H1 (cell line): Measurements from ENCODE around the gene TOP3A. TPM values are rescaled to one million over a fixed set of nuclear protein-coding genes. Genes with fewer than 3 reads are reported as not detected.

ENCODE experiments used
- CHD1 ChIP-seq: IDR thresholded peaks from 2 replicates; pipeline ENCODE4 v1.6.1; 2012; ENCODE audit warnings: low read depth, low read length, improper control_type of control experiment
- CREB1 ChIP-seq: IDR thresholded peaks from 2 replicates; pipeline ENCODE4 v1.6.1; 2012; ENCODE audit warnings: inconsistent platforms
- GABPA ChIP-seq: IDR thresholded peaks from 2 replicates; pipeline ENCODE4 v1.6.1; 2011; ENCODE audit warnings: mild to moderate bottlenecking, low read length, moderate library complexity, borderline replicate concordance; ENCODE audit not compliant: insufficient read depth
- JUN ChIP-seq: IDR thresholded peaks from 2 replicates; pipeline ENCODE4 v1.6.1; 2011; ENCODE audit warnings: low read depth, mild to moderate bottlenecking, improper control_type of control experiment, low read length
- PHF8 ChIP-seq: fragments of 200-600 bp; sonication (generic); conservative IDR thresholded peaks from 2 replicates; pipeline ENCODE4 v1.7.1; 2012; ENCODE audit warnings: low read depth, mild to moderate bottlenecking, inconsistent platforms, low read length, moderate library complexity
- RAD21 ChIP-seq, 2 experiments: IDR thresholded peaks in 1 of 2; conservative IDR thresholded peaks in 1 of 2; 2 replicates each; pipeline ENCODE4 v1.6.1; 2011; ENCODE audit warnings: low read depth in 2 of 2, low read length in 2 of 2, improper control_type of control experiment in 1 of 2, inconsistent platforms in 1 of 2, mild to moderate bottlenecking in 1 of 2, moderate library complexity in 1 of 2
- RXRA ChIP-seq: IDR thresholded peaks from 2 replicates; pipeline ENCODE4 v1.6.1; 2011; ENCODE audit warnings: low read depth, mild to moderate bottlenecking, low read length, moderate library complexity; ENCODE audit not compliant: insufficient read depth
- TBP ChIP-seq: IDR thresholded peaks from 2 replicates; pipeline ENCODE4 v1.6.1; 2011; ENCODE audit warnings: low read depth, low read length, improper control_type of control experiment
- polyA plus RNA-seq, 7 experiments: library from polyadenylated mRNA; depleted of rRNA in 3 of 7; stranded (reverse) in 5 of 7; unstranded in 2 of 7; fragments of >200 nt in 5 of 7; fragments of 200-250 nt in 2 of 7; gene quantifications; 1 replicate in 5 of 7; 2 replicates in 1 of 7; 4 replicates in 1 of 7; pipeline versions ENCODE4 v1.2.1 to v1.2.3, GENCODE V29; 2011 to 2013; ENCODE audit warnings: missing spikeins in 2 of 7, mixed read lengths in 2 of 7
- total RNA-seq: library from RNA; stranded (reverse); fragmentation: NEBNext Ultra II Directional; extraction: Animal tissue kit (Norgen Biotek cat#: 25700); gene quantifications from 2 replicates; pipeline ENCODE4 v1.2.1, GENCODE V29; 2021
- TF ChIP-seq, protein P1 (sequence below), 3 experiments: IDR thresholded peaks; 1 replicate in 2 of 3; 2 replicates in 1 of 3; pipeline versions ENCODE4 v1.5.1 to v1.6.1; 2011; ENCODE audit warnings: low read length in 3 of 3, mild to moderate bottlenecking in 3 of 3, inconsistent platforms in 2 of 3, low read depth in 1 of 3, moderate library complexity in 1 of 3; ENCODE audit not compliant: insufficient read depth in 1 of 3; ENCODE audit errors: control extremely low read depth in 1 of 3

Gene TOP3A
- total and polyA plus RNA-seq, 2 of the 8 experiments (the other 6 are each of a cell fraction or from before 2014, with no cell fraction given) = 23.4 to 54.3 TPM

GRCh38 chr17:18254888-18255649 is 59.7 kb downstream of the TOP3A start (continued):
- TF ChIP-seq, protein P1, sequence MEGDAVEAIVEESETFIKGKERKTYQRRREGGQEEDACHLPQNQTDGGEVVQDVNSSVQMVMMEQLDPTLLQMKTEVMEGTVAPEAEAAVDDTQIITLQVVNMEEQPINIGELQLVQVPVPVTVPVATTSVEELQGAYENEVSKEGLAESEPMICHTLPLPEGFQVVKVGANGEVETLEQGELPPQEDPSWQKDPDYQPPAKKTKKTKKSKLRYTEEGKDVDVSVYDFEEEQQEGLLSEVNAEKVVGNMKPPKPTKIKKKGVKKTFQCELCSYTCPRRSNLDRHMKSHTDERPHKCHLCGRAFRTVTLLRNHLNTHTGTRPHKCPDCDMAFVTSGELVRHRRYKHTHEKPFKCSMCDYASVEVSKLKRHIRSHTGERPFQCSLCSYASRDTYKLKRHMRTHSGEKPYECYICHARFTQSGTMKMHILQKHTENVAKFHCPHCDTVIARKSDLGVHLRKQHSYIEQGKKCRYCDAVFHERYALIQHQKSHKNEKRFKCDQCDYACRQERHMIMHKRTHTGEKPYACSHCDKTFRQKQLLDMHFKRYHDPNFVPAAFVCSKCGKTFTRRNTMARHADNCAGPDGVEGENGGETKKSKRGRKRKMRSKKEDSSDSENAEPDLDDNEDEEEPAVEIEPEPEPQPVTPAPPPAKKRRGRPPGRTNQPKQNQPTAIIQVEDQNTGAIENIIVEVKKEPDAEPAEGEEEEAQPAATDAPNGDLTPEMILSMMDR (IDR thresholded peaks at IDR 0.05; ENCODE audit: control extremely low read depth in 1 of 3, insufficient read depth in 1 of 3, low read depth in 1 of 3, low read length in 3 of 3) = peak in 2 of 3 experiments; percentile 18 to 35; a peak in 2 of 4 replicates
- TF ChIP-seq PHF8 (no peak), JUN (no peak), TBP (no peak), CHD1 (no peak), RAD21 (IDR thresholded peaks at IDR 0.05 in 1 of 2, conservative IDR thresholded peaks at IDR 0.05 in 1 of 2; ENCODE audit: low read depth in 2 of 2, low read length in 2 of 2) (peak; percentile 26 to 50; a peak in 3 of 4 replicates), RXRA (no peak), CREB1 (no peak), GABPA (no peak)
